Dendritic cell treated with granulocyte-macrophage colony-stimulating factor and Interleukin-4, amounts not matched to agents 40 ng/mL and 50 ng/mL, for 4 days (primary cell): ENCODE measurements around the gene SLC22A9.
"Not testable (repeated sequence)": the region's sequence is repeated elsewhere in the genome, so short reads cannot be mapped to it uniquely, and the experiment has no call there.

Experiments
- H3K27ac Mint-ChIP-seq: one replicate; pipeline ENCODE4 v1.8.0; 2022; ENCODE audit warnings: mild to moderate bottlenecking, mixed read lengths
- H3K27me3 Mint-ChIP-seq: one replicate; pipeline ENCODE4 v1.8.0; 2022; ENCODE audit warnings: mild to moderate bottlenecking, mixed read lengths
- H3K36me3 Mint-ChIP-seq: one replicate; pipeline ENCODE4 v1.8.0; 2022; ENCODE audit warnings: low read depth, mixed read lengths
- H3K4me1 Mint-ChIP-seq: one replicate; pipeline ENCODE4 v1.8.0; 2022; ENCODE audit warnings: low read depth, mixed read lengths
- H3K4me3 Mint-ChIP-seq: one replicate; pipeline ENCODE4 v1.8.0; 2022; ENCODE audit warnings: mild to moderate bottlenecking, moderate library complexity, mixed read lengths
- H3K9me3 Mint-ChIP-seq: one replicate; pipeline ENCODE4 v1.8.0; 2022; ENCODE audit warnings: mixed read lengths
- intact Hi-C: fragments of 100-400 bp; cut with micrococcal nuclease; formaldehyde crosslinking; loops from one replicate; pipeline ENCODE4 v1.15.0; 2022

SLC22A9 gene

GRCh38 chr11:63406458-63406857 lies 36.9 kb downstream of the SLC22A9 start:
- H3K9me3 Mint-ChIP-seq, result no peaks in the 10 kb centered on the region
- no peak overlapping the region for H3K27ac Mint-ChIP-seq
- peaks cover 11% of the 10 kb centered on the region for H3K27me3 Mint-ChIP-seq
- intact Hi-C loops, result no loop called here
- H3K36me3 Mint-ChIP-seq, result no peaks in the 10 kb centered on the region
- no peak overlapping the region for H3K4me3 Mint-ChIP-seq
- no peaks in the 10 kb centered on the region for H3K4me1 Mint-ChIP-seq

GRCh38 chr11:63417174-63417852 lies 47.7 kb downstream of the SLC22A9 start:
- no peak overlapping the region for H3K4me3 Mint-ChIP-seq
- H3K4me1 Mint-ChIP-seq, result no peaks in the 10 kb centered on the region
- H3K9me3 Mint-ChIP-seq, result peaks cover 9% of the 10 kb centered on the region
- H3K36me3 Mint-ChIP-seq, result no peaks in the 10 kb centered on the region
- intact Hi-C loops, result no loop called here
- H3K27me3 Mint-ChIP-seq, result peaks cover 18% of the 10 kb centered on the region
- no peak overlapping the region for H3K27ac Mint-ChIP-seq

DNA sequence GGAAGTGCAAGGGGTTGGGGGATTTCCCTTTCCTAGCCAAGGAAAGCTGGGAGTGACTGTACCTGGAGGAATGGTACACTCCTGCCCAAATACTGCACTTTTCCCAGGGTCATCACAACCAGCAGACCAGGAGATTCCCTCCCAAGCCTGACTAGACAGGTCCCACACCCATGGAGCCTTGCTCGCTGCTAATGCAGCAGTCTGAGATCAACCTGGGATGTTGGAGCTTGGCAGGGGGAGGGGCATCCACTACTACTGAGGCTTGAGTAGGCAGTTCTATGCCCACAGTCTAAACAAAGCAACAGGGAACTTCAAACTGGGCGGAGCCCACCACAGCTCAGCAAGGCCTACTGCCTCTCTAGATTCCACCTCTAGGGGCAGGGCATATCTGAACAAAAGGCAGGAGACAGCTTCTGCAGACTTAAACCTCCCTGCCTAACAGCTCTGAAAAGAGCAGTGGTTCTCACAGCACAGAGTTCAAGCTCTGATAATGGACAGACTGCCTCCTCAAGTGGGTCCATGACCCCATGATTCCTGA lies 58.5 kb downstream of the SLC22A9 start:
- H3K27me3 Mint-ChIP-seq, result peaks cover 31% of the 10 kb centered on the region
- no peaks in the 10 kb centered on the region for H3K4me1 Mint-ChIP-seq
- no peak overlapping the region for H3K4me3 Mint-ChIP-seq
- no peaks in the 10 kb centered on the region for H3K9me3 Mint-ChIP-seq
- H3K27ac Mint-ChIP-seq, result no peak overlapping the region
- intact Hi-C loops, result no loop called here
- H3K36me3 Mint-ChIP-seq, result no peaks in the 10 kb centered on the region

- H3K4me1 Mint-ChIP-seq, H3K36me3 Mint-ChIP-seq, H3K27ac Mint-ChIP-seq, H3K4me3 Mint-ChIP-seq, intact Hi-C loops, H3K9me3 Mint-ChIP-seq: not testable (repeated sequence)
- H3K27me3 Mint-ChIP-seq, result peaks cover 52% of the 10 kb centered on the region
These were observed 61.1 kb downstream of the SLC22A9 start for GRCh38 chr11:63430731-63431130.

DNA sequence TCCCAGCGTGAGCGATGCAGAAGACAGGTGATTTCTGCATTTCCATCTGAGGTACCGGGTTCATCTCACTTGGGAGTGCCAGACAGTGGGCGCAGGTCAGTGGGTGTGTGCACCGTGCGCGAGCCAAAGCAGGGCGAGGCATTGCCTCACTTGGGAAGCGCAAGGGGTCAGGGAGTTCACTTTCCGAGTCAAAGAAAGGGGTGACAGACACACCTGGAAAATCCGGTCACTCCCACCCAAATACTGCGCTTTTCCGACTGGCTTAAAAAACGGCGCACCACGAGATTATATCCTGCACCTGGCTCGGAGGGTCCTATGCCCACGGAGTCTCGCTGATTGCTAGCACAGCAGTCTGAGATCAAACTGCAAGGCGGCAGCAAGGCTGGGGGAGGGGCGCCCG lies 65.8 kb downstream of the SLC22A9 start:
- intact Hi-C loops, H3K36me3 Mint-ChIP-seq, H3K27ac Mint-ChIP-seq, H3K4me3 Mint-ChIP-seq, H3K9me3 Mint-ChIP-seq, H3K4me1 Mint-ChIP-seq: not testable (repeated sequence)
- H3K27me3 Mint-ChIP-seq, result peaks cover 52% of the 10 kb centered on the region

- H3K27ac Mint-ChIP-seq, intact Hi-C loops, H3K4me3 Mint-ChIP-seq, H3K4me1 Mint-ChIP-seq, H3K36me3 Mint-ChIP-seq, H3K9me3 Mint-ChIP-seq: not testable (repeated sequence)
- H3K27me3 Mint-ChIP-seq, result peaks cover 51% of the 10 kb centered on the region
These were observed 66.2 kb downstream of the SLC22A9 start for GRCh38 chr11:63435831-63436230.

DNA sequence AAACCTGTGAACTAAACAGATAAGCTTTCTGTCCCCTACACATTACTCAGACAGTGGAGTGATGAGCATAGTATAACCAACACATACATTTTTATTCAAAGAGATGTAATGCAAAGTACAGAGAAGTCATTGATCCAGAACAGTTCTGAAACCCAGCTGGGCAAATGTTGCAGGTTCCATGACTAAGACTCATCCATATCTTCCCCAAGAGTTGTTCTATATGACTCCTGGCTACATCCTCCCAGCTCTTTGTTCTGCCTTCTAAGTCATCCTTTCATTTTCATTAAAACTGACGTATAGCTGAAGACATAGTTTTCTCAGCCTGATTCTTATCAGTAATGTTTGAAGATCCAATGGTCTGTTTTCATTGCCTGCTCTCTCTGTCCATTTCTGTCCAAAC lies 74.1 kb downstream of the SLC22A9 start:
- Mint-ChIP-seq H3K36me3 (no peaks in the 10 kb centered on the region), H3K27ac (no peak overlapping the region)
- intact Hi-C loops, result no loop called here

GRCh38 chr11:63444160-63444559 lies 74.6 kb downstream of the SLC22A9 start:
- Mint-ChIP-seq H3K9me3 (no peaks in the 10 kb centered on the region), H3K4me3 (no peak overlapping the region), H3K36me3 (no peaks in the 10 kb centered on the region), H3K27me3 (peaks cover 9% of the 10 kb centered on the region), H3K27ac (no peak overlapping the region), H3K4me1 (peaks cover 37% of the 10 kb centered on the region)
- intact Hi-C loops, result no loop called here

More for the DNA sequence above, 74.1 kb downstream of the SLC22A9 start:
- H3K4me3 Mint-ChIP-seq, result no peak overlapping the region
- H3K9me3 Mint-ChIP-seq, result no peaks in the 10 kb centered on the region
- peaks cover 9% of the 10 kb centered on the region for H3K27me3 Mint-ChIP-seq
- peaks cover 37% of the 10 kb centered on the region for H3K4me1 Mint-ChIP-seq

GRCh38 chr11:63445118-63445517 lies 75.5 kb downstream of the SLC22A9 start:
- Mint-ChIP-seq H3K27me3 (peaks cover 10% of the 10 kb centered on the region), H3K27ac (peak overlapping the region; percentile 8), H3K9me3 (no peaks in the 10 kb centered on the region), H3K4me1 (peaks cover 37% of the 10 kb centered on the region), H3K4me3 (no peak overlapping the region), H3K36me3 (no peaks in the 10 kb centered on the region)
- intact Hi-C loops, result no loop called here

- peak overlapping the region; percentile 8 for H3K27ac Mint-ChIP-seq
- peaks cover 14% of the 10 kb centered on the region for H3K27me3 Mint-ChIP-seq
- no peak overlapping the region for H3K4me3 Mint-ChIP-seq
- no peaks in the 10 kb centered on the region for H3K9me3 Mint-ChIP-seq
- peaks cover 37% of the 10 kb centered on the region for H3K4me1 Mint-ChIP-seq
- intact Hi-C loops, result no loop called here
- no peaks in the 10 kb centered on the region for H3K36me3 Mint-ChIP-seq
These were observed 76.1 kb downstream of the SLC22A9 start for GRCh38 chr11:63445720-63446119.

DNA sequence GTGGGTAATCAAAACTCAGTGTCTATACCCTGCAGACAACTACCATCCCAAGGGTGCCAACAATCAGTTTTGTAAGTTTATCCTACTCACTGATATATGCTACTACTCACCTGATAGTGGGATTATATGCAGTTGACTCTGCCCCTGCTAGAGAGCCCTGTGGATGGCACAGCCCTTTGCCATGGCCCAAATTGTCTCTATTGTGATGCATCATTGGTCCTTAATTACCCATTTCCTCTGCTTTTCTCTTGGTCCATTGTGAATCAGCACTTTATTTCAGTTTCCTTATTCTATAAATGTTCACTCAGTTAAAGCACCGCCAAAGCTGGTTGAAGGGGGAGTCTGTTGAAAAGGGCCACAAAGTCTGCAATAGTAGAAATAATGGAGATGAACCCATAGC lies 79.1 kb downstream of the SLC22A9 start:
- intact Hi-C loops, result no loop called here
- H3K36me3 Mint-ChIP-seq, result no peaks in the 10 kb centered on the region
- H3K27me3 Mint-ChIP-seq, result peaks cover 20% of the 10 kb centered on the region
- peaks cover 37% of the 10 kb centered on the region for H3K4me1 Mint-ChIP-seq
- no peaks in the 10 kb centered on the region for H3K9me3 Mint-ChIP-seq
- H3K4me3 Mint-ChIP-seq, result no peak overlapping the region
- H3K27ac Mint-ChIP-seq, result no peak overlapping the region

- peaks cover 15% of the 10 kb centered on the region for H3K27me3 Mint-ChIP-seq
- intact Hi-C loops, result no loop called here
- H3K27ac Mint-ChIP-seq, result no peak overlapping the region
- no peak overlapping the region for H3K4me3 Mint-ChIP-seq
- no peaks in the 10 kb centered on the region for H3K36me3 Mint-ChIP-seq
- H3K9me3 Mint-ChIP-seq, result no peaks in the 10 kb centered on the region
- H3K4me1 Mint-ChIP-seq, result peaks cover 14% of the 10 kb centered on the region
These were observed 90.0 kb downstream of the SLC22A9 start for GRCh38 chr11:63459586-63459985.
